ENCODE results near the gene TNFRSF18. TPM values are rescaled to one million over a fixed set of nuclear protein-coding genes. Genes with fewer than 3 reads are reported as not detected.

Gene TNFRSF18
- total and polyA plus RNA-seq, 8 donors, result 0.32 to 1.2 (median 0.34) TPM; not detected in 3

GRCh38 chr1:1208713-1209433 lies 2.5 kb upstream of the TNFRSF18 start:
- Histone ChIP-seq H3K36me3 (no peaks in the 10 kb centered on the region), H3K27ac (no peak overlapping the region), H3K27me3 (no peaks in the 10 kb centered on the region), H3K4me3 (no peak overlapping the region), H3K9me3 (no peaks in the 10 kb centered on the region), H3K4me1 (no peaks in the 10 kb centered on the region)
- ATAC-seq (no peak), FAIRE-seq (no peak), DNase-seq (peak in 3 of 6 donors; percentile 23 to 61 (median 58))
- intact Hi-C loops (cut with DNase I), result no loop called here
- TF ChIP-seq, protein P1, sequence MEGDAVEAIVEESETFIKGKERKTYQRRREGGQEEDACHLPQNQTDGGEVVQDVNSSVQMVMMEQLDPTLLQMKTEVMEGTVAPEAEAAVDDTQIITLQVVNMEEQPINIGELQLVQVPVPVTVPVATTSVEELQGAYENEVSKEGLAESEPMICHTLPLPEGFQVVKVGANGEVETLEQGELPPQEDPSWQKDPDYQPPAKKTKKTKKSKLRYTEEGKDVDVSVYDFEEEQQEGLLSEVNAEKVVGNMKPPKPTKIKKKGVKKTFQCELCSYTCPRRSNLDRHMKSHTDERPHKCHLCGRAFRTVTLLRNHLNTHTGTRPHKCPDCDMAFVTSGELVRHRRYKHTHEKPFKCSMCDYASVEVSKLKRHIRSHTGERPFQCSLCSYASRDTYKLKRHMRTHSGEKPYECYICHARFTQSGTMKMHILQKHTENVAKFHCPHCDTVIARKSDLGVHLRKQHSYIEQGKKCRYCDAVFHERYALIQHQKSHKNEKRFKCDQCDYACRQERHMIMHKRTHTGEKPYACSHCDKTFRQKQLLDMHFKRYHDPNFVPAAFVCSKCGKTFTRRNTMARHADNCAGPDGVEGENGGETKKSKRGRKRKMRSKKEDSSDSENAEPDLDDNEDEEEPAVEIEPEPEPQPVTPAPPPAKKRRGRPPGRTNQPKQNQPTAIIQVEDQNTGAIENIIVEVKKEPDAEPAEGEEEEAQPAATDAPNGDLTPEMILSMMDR (IDR thresholded peaks at IDR 0.05), result no peak
- WGBS, 2 donors, result 69 to 73% methylated on average over 35 to 38 of the region's 38 CpGs

GRCh38 chr1:1207571-1207892 lies 1.1 kb upstream of the TNFRSF18 start:
- H3K36me3 ChIP-seq, result no peaks in the 10 kb centered on the region
- FAIRE-seq (no peak), DNase-seq (peak in 3 of 6 donors; percentile 11 to 44 (median 22)), ATAC-seq (no peak)
- no peak overlapping the region for H3K4me3 ChIP-seq
- H3K27me3 ChIP-seq, result no peaks in the 10 kb centered on the region
- WGBS, 2 donors, result 69 to 74% methylated on average over 11 of the region's 11 CpGs
- intact Hi-C loops (cut with DNase I), result no loop called here
- no peaks in the 10 kb centered on the region for H3K4me1 ChIP-seq
- TF ChIP-seq, protein P1 (IDR thresholded peaks at IDR 0.05), result no peak
- H3K9me3 ChIP-seq, result no peaks in the 10 kb centered on the region
- no peak overlapping the region for H3K27ac ChIP-seq

GRCh38 chr1:1206966-1207531 lies 657 bp upstream of the TNFRSF18 start:
- WGBS, 2 donors, result 39 to 40% methylated on average over 19 of the region's 19 CpGs
- FAIRE-seq, result no peak

DNA sequence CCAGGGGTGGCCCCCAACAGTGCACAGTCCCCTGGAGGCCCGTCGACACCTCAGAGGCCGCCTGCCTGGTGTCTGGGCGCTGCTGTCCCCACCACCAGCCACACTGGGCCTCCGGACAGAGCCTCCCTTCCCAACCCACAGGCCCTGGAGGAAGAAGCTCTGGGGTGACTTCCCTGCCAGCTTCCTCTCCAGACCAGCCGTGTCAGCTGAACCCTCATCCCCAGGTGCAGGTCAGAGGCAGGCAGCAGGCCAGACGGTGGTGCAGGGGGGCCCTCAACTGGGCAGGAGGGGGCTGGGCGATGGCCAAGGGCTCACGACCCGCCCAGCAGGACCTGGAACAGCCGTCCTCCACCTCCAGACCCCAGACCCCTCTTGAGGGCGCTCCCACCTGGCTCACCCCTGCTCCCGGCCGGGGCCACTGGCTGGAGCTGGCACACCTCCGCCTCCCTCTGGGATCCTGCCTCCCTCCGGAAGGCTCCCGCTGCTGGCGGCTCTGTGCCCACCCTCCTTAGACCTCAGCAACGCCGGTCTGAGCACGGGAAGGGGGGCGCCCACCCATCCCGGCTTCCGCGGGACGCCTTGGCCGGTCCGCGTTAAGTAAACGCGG lies 520 bp downstream of the TNFRSF18 start:
- ATAC-seq (peak in 1 of 4 donors; percentile 3), FAIRE-seq (no peak), DNase-seq (peak in 3 of 6 donors; percentile 34 to 74 (median 57))
- Histone ChIP-seq H3K9me3 (no peaks in the 10 kb centered on the region), H3K36me3 (no peaks in the 10 kb centered on the region), H3K27me3 (no peaks in the 10 kb centered on the region), H3K27ac (no peak overlapping the region), H3K4me3 (peak overlapping the region in 1 of 4 donors; percentile 21), H3K4me1 (no peaks in the 10 kb centered on the region)
- 34 to 36% methylated on average over 31 of the region's 31 CpGs for WGBS, 2 donors
- TF ChIP-seq, protein P1 (IDR thresholded peaks at IDR 0.05), result no peak
- intact Hi-C loops (cut with DNase I), result no loop called here

More at GRCh38 chr1:1206966-1207531, 657 bp upstream of the TNFRSF18 start:
- H3K36me3 ChIP-seq, result no peaks in the 10 kb centered on the region
- intact Hi-C loops (cut with DNase I), result no loop called here
- no peaks in the 10 kb centered on the region for H3K4me1 ChIP-seq
- TF ChIP-seq, protein P1 (IDR thresholded peaks at IDR 0.05), result no peak
- no peaks in the 10 kb centered on the region for H3K27me3 ChIP-seq
- H3K4me3 ChIP-seq, result no peak overlapping the region
- H3K27ac ChIP-seq, result no peak overlapping the region
- DNase-seq, result peak in 3 of 6 donors; percentile 22 to 67 (median 56)
- no peak for ATAC-seq
- H3K9me3 ChIP-seq, result no peaks in the 10 kb centered on the region

All from pancreas (tissue), 10 donors.